IMR-90 (cell line): Measurements from ENCODE around the gene HDAC10. TPM values are rescaled to one million over a fixed set of nuclear protein-coding genes. Genes with fewer than 3 reads are reported as not detected.

Source experiments
- ATAC-seq: fragments of 200-7000 bp; cut with Tn5 transposase; 2 replicates; pipeline ENCODE4 v1.9.1; 2020; ENCODE audit warnings: low read depth, mild to moderate bottlenecking, moderate library complexity
- BruUV-seq: library from RNA; stranded (reverse); fragments of 400-500 nt; replicated peaks from 2 replicates; lab custom pipeline; 2021; lab: Mats Ljungman, UMichigan
- CTCF ChIA-PET: fragments of 300-600 bp; formaldehyde crosslinking; extraction: SDS; loops from one replicate; lab custom pipeline; 2021; ENCODE audit warnings: antibody characterized with exemption; lab: Yijun Ruan, JAX
- POLR2A ChIA-PET: fragments of 300-600 bp; sonication (Branson Sonifier 250); formaldehyde crosslinking; loops from one replicate; lab custom pipeline; 2022; ENCODE audit warnings: antibody characterized with exemption; ENCODE audit not compliant: unreplicated experiment; lab: Charles Lee
- DNase-seq: peaks from one replicate; pipeline ENCODE4 v3.0.0; 2013
- H2AFZ ChIP-seq: replicated peaks from 2 replicates; pipeline ENCODE3; 2013; ENCODE audit warnings: low read length, mild to moderate bottlenecking; ENCODE audit not compliant: poor library complexity
- H2AK5ac ChIP-seq: 2 replicates; pipeline ENCODE4 v1.6.1; 2013; ENCODE audit warnings: low read depth, low read length, inconsistent platforms
- H2AK9ac ChIP-seq: replicated peaks from 2 replicates; pipeline ENCODE3; 2013; ENCODE audit warnings: mild to moderate bottlenecking, low read depth, low read length, moderate library complexity; ENCODE audit not compliant: poor library complexity
- H2BK120ac ChIP-seq: 2 replicates; pipeline ENCODE4 v1.6.1; 2013; ENCODE audit warnings: low read depth, low read length, inconsistent platforms
- H2BK15ac ChIP-seq: 3 replicates; pipeline ENCODE4 v1.6.1; 2013; ENCODE audit warnings: low read depth, low read length, inconsistent platforms
- H2BK20ac ChIP-seq: 2 replicates; pipeline ENCODE4 v1.6.1; 2013; ENCODE audit warnings: low read depth, mild to moderate bottlenecking, inconsistent platforms, low read length, moderate library complexity
- H2BK5ac ChIP-seq: 2 replicates; pipeline ENCODE4 v1.6.1; 2013; ENCODE audit warnings: mild to moderate bottlenecking, low read depth, low read length, inconsistent platforms; ENCODE audit not compliant: poor library complexity, severe bottlenecking
- H3K14ac ChIP-seq: replicated peaks from 2 replicates; pipeline ENCODE4 v1.6.1; 2013; ENCODE audit warnings: low read depth, low read length, inconsistent platforms
- H3K18ac ChIP-seq: 2 replicates; pipeline ENCODE4 v1.6.1; 2013; ENCODE audit warnings: low read depth, low read length, control low read depth
- H3K23ac ChIP-seq: 2 replicates; pipeline ENCODE4 v1.6.1; 2013; ENCODE audit warnings: low read depth, low read length, inconsistent platforms
- H3K27ac ChIP-seq: 2 replicates; pipeline ENCODE4 v1.5.1; 2013; ENCODE audit warnings: mild to moderate bottlenecking, control low read depth, low read length; ENCODE audit not compliant: insufficient read depth
- H3K27me3 ChIP-seq: 2 replicates; pipeline ENCODE4 v1.6.1; 2013; ENCODE audit warnings: low read length; ENCODE audit not compliant: control insufficient read depth, insufficient read depth
- H3K36me3 ChIP-seq: 2 replicates; pipeline ENCODE4 v1.6.1; 2013; ENCODE audit warnings: low read length, mixed read lengths; ENCODE audit not compliant: control insufficient read depth, insufficient read depth
- H3K4ac ChIP-seq: 2 replicates; pipeline ENCODE4 v1.6.1; 2013; ENCODE audit warnings: low read depth, low read length, inconsistent platforms
- H3K4me1 ChIP-seq: 2 replicates; pipeline ENCODE4 v1.6.1; 2013; ENCODE audit warnings: low read length, mixed read lengths; ENCODE audit not compliant: control insufficient read depth, insufficient read depth
- H3K4me2 ChIP-seq: 2 replicates; pipeline ENCODE4 v1.6.1; 2013; ENCODE audit warnings: low read depth, mild to moderate bottlenecking, control low read depth, low read length, moderate library complexity
- H3K4me3 ChIP-seq: 2 replicates; pipeline ENCODE4 v1.5.1; 2013; ENCODE audit warnings: low read depth, mild to moderate bottlenecking, control low read depth, low read length, moderate library complexity; ENCODE audit not compliant: insufficient read depth
- H3K56ac ChIP-seq: 2 replicates; pipeline ENCODE4 v1.6.1; 2013; ENCODE audit warnings: low read length, inconsistent platforms; ENCODE audit not compliant: insufficient read depth; ENCODE audit errors: extremely low read depth
- H3K79me1 ChIP-seq, 2 experiments: 2 replicates each; pipeline ENCODE4 v1.6.1; 2013; ENCODE audit warnings: low read length in 2 of 2, inconsistent platforms in 1 of 2, low read depth in 1 of 2
- H3K9ac ChIP-seq: 2 replicates; pipeline ENCODE4 v1.6.1; 2013; ENCODE audit warnings: low read depth, low read length, control low read depth
- H3K9me1 ChIP-seq: 2 replicates; pipeline ENCODE4 v1.6.1; 2013; ENCODE audit warnings: low read length, inconsistent platforms; ENCODE audit not compliant: insufficient read depth
- H3K9me3 ChIP-seq: 2 replicates; pipeline ENCODE4 v1.6.1; 2013; ENCODE audit warnings: low read length; ENCODE audit not compliant: control insufficient read depth, insufficient read depth
- H4K20me1 ChIP-seq: 2 replicates; pipeline ENCODE4 v1.6.1; 2013; ENCODE audit warnings: low read length, inconsistent platforms; ENCODE audit not compliant: insufficient read depth
- H4K5ac ChIP-seq: 2 replicates; pipeline ENCODE4 v1.6.1; 2013; ENCODE audit warnings: mild to moderate bottlenecking, low read depth, low read length, control low read depth
- H4K8ac ChIP-seq, 2 experiments: 2 replicates each; pipeline ENCODE4 v1.6.1; 2013; ENCODE audit warnings: low read depth in 2 of 2, low read length in 2 of 2, control low read depth in 1 of 2, inconsistent platforms in 1 of 2
- H4K91ac ChIP-seq: 2 replicates; pipeline ENCODE4 v1.6.1; 2013; ENCODE audit warnings: low read depth, low read length, inconsistent platforms; ENCODE audit not compliant: insufficient read depth
- BHLHE40 ChIP-seq: fragments of 150-350 bp; IDR thresholded peaks from 2 replicates; pipeline ENCODE4 v1.6.1; 2016; ENCODE audit warnings: mild to moderate bottlenecking, low read depth, low read length
- CEBPB ChIP-seq: IDR thresholded peaks from 2 replicates; pipeline ENCODE4 v1.6.1; 2012; ENCODE audit warnings: low read depth, low read length, improper control_type of control experiment
- CHD1 ChIP-seq: IDR thresholded peaks from 2 replicates; pipeline ENCODE4 v1.6.1; 2012; ENCODE audit warnings: low read depth, low read length, improper control_type of control experiment
- CTCF ChIP-seq: conservative IDR thresholded peaks from 2 replicates; pipeline ENCODE4 v1.5.1; 2012; ENCODE audit warnings: mild to moderate bottlenecking, low read depth, low read length, improper control_type of control experiment
- ELK1 ChIP-seq: fragments of 150-350 bp; IDR thresholded peaks from 2 replicates; pipeline ENCODE4 v1.6.1; 2016; ENCODE audit warnings: low read depth, mild to moderate bottlenecking, low read length, moderate library complexity, borderline replicate concordance
- FOS ChIP-seq: fragments of 150-350 bp; IDR thresholded peaks from 2 replicates; pipeline ENCODE4 v1.6.1; 2016; ENCODE audit warnings: low read depth, low read length
- MAFK ChIP-seq: IDR thresholded peaks from 2 replicates; pipeline ENCODE4 v1.6.1; 2012; ENCODE audit warnings: low read depth, low read length, improper control_type of control experiment
- MAZ ChIP-seq: IDR thresholded peaks from 2 replicates; pipeline ENCODE4 v1.6.1; 2012; ENCODE audit warnings: low read depth, mild to moderate bottlenecking, low read length, improper control_type of control experiment, moderate library complexity, borderline replicate concordance
- MXI1 ChIP-seq: IDR thresholded peaks from 2 replicates; pipeline ENCODE4 v1.6.1; 2012; ENCODE audit warnings: low read depth, mild to moderate bottlenecking, low read length, moderate library complexity, borderline replicate concordance
- NFE2L2 ChIP-seq: fragments of 150-350 bp; IDR thresholded peaks from 2 replicates; pipeline ENCODE4 v1.6.1; 2016; ENCODE audit warnings: low read depth, mild to moderate bottlenecking, low read length
- POLR2A ChIP-seq: IDR thresholded peaks from 2 replicates; pipeline ENCODE4 v1.6.1; 2012; ENCODE audit warnings: mild to moderate bottlenecking, low read depth, low read length
- RAD21 ChIP-seq: IDR thresholded peaks from 2 replicates; pipeline ENCODE4 v1.6.1; 2012; ENCODE audit warnings: low read length, improper control_type of control experiment
- RCOR1 ChIP-seq: IDR thresholded peaks from 2 replicates; pipeline ENCODE4 v1.6.1; 2012; ENCODE audit warnings: mild to moderate bottlenecking, low read length, improper control_type of control experiment; ENCODE audit not compliant: insufficient replicate concordance
- RFX5 ChIP-seq: IDR thresholded peaks from 2 replicates; pipeline ENCODE4 v1.8.0; 2012; ENCODE audit warnings: low read depth, mild to moderate bottlenecking, low read length, moderate library complexity
- SMC3 ChIP-seq: fragments of 150-350 bp; IDR thresholded peaks from 2 replicates; pipeline ENCODE4 v1.6.1; 2016; ENCODE audit warnings: low read depth, mild to moderate bottlenecking, antibody characterized with exemption, low read length, moderate library complexity
- USF2 ChIP-seq: fragments of 150-350 bp; IDR thresholded peaks from 2 replicates; pipeline ENCODE4 v1.6.1; 2017; ENCODE audit warnings: mild to moderate bottlenecking, antibody characterized with exemption, low read length, low read depth
- WGBS, 2 experiments: methylation state at CpG; one replicate each; pipeline versions ENCODE4 v1.1.5 to v1.1.7; 2013; ENCODE audit warnings: missing lambda C conversion rate in 2 of 2; ENCODE audit not compliant: insufficient read length in 1 of 2; ENCODE audit errors: extremely low coverage in 2 of 2; 5-methylcytosine and 5-hydroxymethylcytosine counted together
- dilution Hi-C: fragments of 300-500 bp; cut with HindIII; formaldehyde crosslinking; loops from one replicate; pipeline ENCODE4 v1.14.3; 2018; ENCODE audit warnings: low sequenced_read_pairs; ENCODE audit not compliant: unreplicated experiment
- in situ Hi-C: fragments of 300-500 bp; cut with MboI; formaldehyde crosslinking; loops from 3 replicates; pipeline ENCODE4 v1.14.3; 2019; ENCODE audit warnings: low sequenced_read_pairs, inconsistent platforms, mixed read lengths
- intact Hi-C: fragments of 100-400 bp; cut with micrococcal nuclease; formaldehyde crosslinking; loops from 2 replicates; pipeline ENCODE4 v1.10.0; 2022
- polyA plus RNA-seq, 3 experiments: library from polyadenylated mRNA; depleted of rRNA; stranded (reverse); fragments of >200 nt; gene quantifications; 2 replicates each; pipeline ENCODE4 v1.2.3, GENCODE V29; 2012; ENCODE audit warnings: low replicate concordance in 1 of 3
- total RNA-seq: library from RNA; depleted of rRNA; stranded (reverse); fragments of >200 nt; gene quantifications from 2 replicates; pipeline ENCODE4 v1.2.3, GENCODE V29; 2012

Gene HDAC10
- total and polyA plus RNA-seq, 2 of the 4 experiments (the other 2 are of a cell fraction): 3.9 to 35.7 TPM

GRCh38 chr22:50202130-50202666 lies 48.9 kb downstream of the HDAC10 start:
- no peak overlapping the region for H2AK5ac ChIP-seq
- H4K20me1 ChIP-seq: peaks cover 13% of the 10 kb centered on the region
- BruUV-seq: no TSS peak
- dilution Hi-C loops: no loop called here
- H2AFZ ChIP-seq: peak overlapping the region; percentile 94
- peak overlapping the region; percentile 93 for H3K4me2 ChIP-seq
- ATAC-seq (no peak), DNase-seq (no peak)
- 0 out of 2 replicates have a peak, but pooled peaks cover 2% of the 10 kb centered on the region for H3K9me1 ChIP-seq
- H2BK5ac ChIP-seq: no peak overlapping the region
- in situ Hi-C loops: loop anchor here (25.0 kb wide), 1 partner anchor 390 kb away; no protein-coding TSS in a partner anchor
- H3K18ac ChIP-seq: no peak overlapping the region
- H4K5ac ChIP-seq: no peak overlapping the region
- no peaks in the 10 kb centered on the region for H3K27me3 ChIP-seq
- ChIA-PET POLR2A (no interaction called here), CTCF (no interaction called here)
- peak overlapping the region; percentile 69 for H3K9ac ChIP-seq
- WGBS, 2 experiments: 67% methylated on average over 3 of the region's 13 CpGs; no CpG with 5 or more reads in 1 of the 2 experiments
- H3K4me1 ChIP-seq: peaks cover 4% of the 10 kb centered on the region; the same call in 1 of the 2 replicates
- peak overlapping the region; percentile 92 for H3K4me3 ChIP-seq
- H4K8ac ChIP-seq: no peak overlapping the region
- intact Hi-C loops: loop anchor here (10.0 kb wide), 1 partner anchor 227 kb away; no protein-coding TSS in a partner anchor
- no peak overlapping the region for H2AK9ac ChIP-seq
- H3K79me1 ChIP-seq: peaks cover 41 to 56% of the 10 kb centered on the region in 2 experiments
- no peaks in the 10 kb centered on the region for H3K9me3 ChIP-seq
- H3K36me3 ChIP-seq: peaks cover 22% of the 10 kb centered on the region
- H3K23ac ChIP-seq: peak overlapping the region; percentile 31
- H3K27ac ChIP-seq: no peak overlapping the region
- no peak overlapping the region for H2BK15ac ChIP-seq
- no peak overlapping the region for H4K91ac ChIP-seq
- H3K14ac ChIP-seq: no peak overlapping the region
- TF ChIP-seq MAZ (no peak), FOS (no peak), NFE2L2 (no peak), CHD1 (no peak), RFX5 (no peak), POLR2A (no peak), CEBPB (no peak), BHLHE40 (no peak), MAFK (no peak), RCOR1 (no peak), ELK1 (no peak), CTCF (no peak), RAD21 (no peak), MXI1 (no peak), USF2 (no peak), SMC3 (no peak)
- H2BK120ac ChIP-seq: no peak overlapping the region
- H3K4ac ChIP-seq: no peak overlapping the region
- H2BK20ac ChIP-seq: no peak overlapping the region
- no peak overlapping the region for H3K56ac ChIP-seq
